ENCODE measurements around the gene MAPK8IP3.

The MAPK8IP3 gene

DNA sequence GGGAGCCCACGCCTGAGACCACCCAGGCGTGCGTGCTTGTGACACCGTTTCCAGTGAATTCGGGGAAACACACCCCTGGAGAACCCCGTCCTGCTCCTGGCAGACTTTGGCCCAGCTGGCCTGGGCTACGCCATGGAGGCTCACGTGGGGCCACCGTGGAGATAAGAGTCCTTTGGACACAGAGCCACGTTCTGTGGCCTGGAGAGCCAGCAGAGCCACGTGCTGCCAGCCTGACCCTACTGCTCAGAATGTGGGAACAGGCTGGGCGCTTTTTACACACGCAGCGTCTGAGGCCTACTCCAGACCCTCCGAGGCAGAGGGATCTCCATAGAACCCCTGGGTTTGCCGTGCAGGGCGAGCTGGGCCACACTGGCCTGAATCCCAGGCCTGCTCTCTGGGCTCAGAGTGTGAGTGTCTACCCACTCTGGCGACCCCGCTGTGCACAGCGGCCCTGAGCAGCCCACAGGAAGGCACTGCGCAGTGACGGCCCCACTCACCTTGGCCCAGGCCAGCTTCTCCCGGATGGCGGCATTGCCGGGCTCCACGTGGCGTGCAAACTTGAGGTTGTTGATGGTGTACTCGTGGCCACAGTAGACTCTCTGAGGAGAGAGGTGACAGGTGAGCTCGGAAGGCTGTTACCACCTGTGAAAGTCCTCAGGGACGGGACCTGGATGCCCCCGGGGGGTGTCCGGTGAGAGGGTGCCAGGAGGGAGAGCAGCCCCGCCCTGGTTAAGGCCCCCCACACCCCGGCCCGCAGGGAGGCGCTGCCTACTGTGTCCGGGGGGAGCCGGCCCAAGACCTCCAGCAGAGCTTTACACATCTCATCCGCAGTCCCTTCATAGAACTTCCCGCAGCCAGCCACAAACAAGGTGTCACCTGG is 110.6 kb downstream of the MAPK8IP3 start:
- no peak for DNase-seq

DNA sequence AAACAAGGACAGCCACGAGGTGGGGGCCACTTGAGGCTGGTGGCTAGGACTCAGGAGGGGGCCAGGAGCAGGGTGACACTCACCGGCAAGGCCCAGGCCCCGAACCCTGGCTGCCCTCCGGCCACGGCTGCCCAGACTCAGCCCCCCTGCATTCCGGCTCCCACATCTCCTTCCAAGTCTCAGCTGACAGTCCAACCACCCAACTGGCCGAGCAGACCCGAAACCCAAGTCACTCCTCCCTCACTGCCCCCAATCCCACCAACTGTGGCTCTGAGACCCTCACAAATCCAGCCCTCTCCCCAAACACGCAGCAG is 111.2 kb downstream of the MAPK8IP3 start:
- Histone ChIP-seq H3K9me3 (no peaks in the 10 kb centered on the region), H3K4me3 (ENCODE audit: low read depth, low read length) (no peak overlapping the region), H3K36me3 (peaks cover 17% of the 10 kb centered on the region), H3K27me3 (no peaks in the 10 kb centered on the region), H3K4me1 (no peaks in the 10 kb centered on the region)
- no peak for DNase-seq
- TF ChIP-seq, protein P1, sequence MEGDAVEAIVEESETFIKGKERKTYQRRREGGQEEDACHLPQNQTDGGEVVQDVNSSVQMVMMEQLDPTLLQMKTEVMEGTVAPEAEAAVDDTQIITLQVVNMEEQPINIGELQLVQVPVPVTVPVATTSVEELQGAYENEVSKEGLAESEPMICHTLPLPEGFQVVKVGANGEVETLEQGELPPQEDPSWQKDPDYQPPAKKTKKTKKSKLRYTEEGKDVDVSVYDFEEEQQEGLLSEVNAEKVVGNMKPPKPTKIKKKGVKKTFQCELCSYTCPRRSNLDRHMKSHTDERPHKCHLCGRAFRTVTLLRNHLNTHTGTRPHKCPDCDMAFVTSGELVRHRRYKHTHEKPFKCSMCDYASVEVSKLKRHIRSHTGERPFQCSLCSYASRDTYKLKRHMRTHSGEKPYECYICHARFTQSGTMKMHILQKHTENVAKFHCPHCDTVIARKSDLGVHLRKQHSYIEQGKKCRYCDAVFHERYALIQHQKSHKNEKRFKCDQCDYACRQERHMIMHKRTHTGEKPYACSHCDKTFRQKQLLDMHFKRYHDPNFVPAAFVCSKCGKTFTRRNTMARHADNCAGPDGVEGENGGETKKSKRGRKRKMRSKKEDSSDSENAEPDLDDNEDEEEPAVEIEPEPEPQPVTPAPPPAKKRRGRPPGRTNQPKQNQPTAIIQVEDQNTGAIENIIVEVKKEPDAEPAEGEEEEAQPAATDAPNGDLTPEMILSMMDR (IDR thresholded peaks at IDR 0.05; ENCODE audit: low read depth, low read length): no peak

More for the DNA sequence above, 110.6 kb downstream of the MAPK8IP3 start:
- TF ChIP-seq, protein P1 (IDR thresholded peaks at IDR 0.05; ENCODE audit: low read depth, low read length): no peak
- Histone ChIP-seq H3K27me3 (no peaks in the 10 kb centered on the region), H3K9me3 (no peaks in the 10 kb centered on the region), H3K4me3 (ENCODE audit: low read depth, low read length) (no peak overlapping the region), H3K36me3 (peaks cover 14% of the 10 kb centered on the region), H3K4me1 (no peaks in the 10 kb centered on the region)

DNA sequence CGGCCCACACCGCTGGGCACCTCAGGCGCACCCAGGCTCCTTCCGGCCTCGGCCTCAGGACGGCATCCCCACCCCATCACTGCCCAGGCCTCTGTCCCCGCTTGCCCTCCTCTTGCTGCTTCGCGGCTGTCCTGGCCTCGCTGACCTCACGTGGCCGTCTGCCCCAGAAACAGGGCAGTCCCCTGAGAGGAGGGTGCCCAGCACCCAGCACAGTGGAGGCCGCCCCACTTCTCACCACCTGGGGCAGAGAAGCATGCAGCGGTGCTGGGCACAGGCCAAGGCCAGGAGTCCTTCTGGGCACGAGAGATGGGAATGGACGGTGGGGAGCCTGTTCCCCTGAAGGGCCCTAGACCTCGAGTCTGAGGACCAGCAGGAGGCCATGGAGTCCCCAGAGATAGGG is 111.7 kb downstream of the MAPK8IP3 start:
- DNase-seq: no peak
- TF ChIP-seq, protein P1 (IDR thresholded peaks at IDR 0.05; ENCODE audit: low read depth, low read length): no peak
- Histone ChIP-seq H3K4me3 (ENCODE audit: low read depth, low read length) (no peak overlapping the region), H3K36me3 (peaks cover 17% of the 10 kb centered on the region), H3K4me1 (no peaks in the 10 kb centered on the region), H3K9me3 (no peaks in the 10 kb centered on the region), H3K27me3 (no peaks in the 10 kb centered on the region)

DNA sequence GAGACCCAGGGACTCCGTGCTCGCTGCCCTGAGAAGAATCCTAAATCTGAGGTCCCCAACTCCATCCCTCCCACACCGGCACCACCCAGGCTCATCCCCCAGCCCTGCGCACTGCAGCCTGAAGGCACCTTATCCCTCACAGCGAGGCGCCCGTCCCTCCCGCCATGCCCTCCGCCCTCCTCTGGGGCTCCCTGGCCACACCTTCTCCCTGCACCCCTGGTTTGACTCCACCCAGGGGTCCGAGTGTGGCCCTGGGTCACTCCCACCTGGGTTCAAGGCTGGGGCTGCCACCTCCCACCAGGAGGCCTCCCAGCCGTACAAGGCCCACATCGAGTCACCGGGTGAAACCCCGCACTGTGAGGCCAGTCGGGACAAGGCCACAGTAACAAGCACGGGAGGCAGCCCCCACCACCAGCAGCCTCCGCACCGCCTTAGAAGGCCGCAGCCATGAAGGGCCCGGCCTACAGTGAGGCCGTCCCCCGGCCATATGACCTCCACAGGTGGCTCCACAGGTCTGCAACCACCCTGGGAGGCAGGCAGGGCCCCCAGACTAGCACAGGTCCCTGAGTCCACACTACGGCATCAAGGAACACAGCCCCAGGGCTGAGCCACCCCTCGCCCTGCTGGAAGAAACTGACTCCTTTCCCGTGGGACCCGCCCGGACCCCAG is 112.3 kb downstream of the MAPK8IP3 start:
- H3K4me3 ChIP-seq (ENCODE audit: low read depth, low read length): no peak overlapping the region
- peaks cover 17% of the 10 kb centered on the region for H3K36me3 ChIP-seq
- DNase-seq: no peak
- H3K4me1 ChIP-seq: no peaks in the 10 kb centered on the region
- no peaks in the 10 kb centered on the region for H3K27me3 ChIP-seq
- H3K9me3 ChIP-seq: no peaks in the 10 kb centered on the region
- TF ChIP-seq, protein P1 (IDR thresholded peaks at IDR 0.05; ENCODE audit: low read depth, low read length): no peak

DNA sequence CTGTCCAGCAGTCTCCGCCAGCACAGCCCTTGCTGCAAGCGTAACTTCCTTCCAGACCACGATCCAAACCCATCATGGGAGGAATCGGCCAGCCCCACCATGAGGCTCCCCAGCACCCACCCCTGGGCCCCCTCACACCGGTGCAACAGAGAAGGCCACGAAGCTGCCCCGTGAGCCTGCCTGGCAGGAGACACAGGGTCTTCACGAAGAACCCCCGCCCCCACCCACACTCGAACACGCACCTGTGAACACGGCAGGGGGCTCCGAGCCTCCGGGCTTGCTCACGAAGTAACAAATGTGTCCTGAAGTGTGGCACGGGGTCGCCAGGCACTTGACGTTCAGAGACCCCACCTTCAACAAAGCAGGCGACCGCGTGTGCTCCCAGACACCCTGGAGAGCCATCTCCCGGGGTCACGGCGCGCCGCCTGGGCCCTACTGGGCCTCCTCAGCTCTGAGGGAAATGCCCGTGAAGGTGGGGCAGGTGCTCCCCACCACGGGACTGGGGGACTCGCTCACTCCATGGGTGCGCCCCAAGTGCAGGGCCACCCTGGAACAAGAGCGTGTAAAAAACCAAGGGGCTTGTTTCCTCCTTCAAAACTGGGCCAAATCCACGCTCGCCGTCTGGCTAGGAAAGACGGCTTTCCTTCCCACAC is 113.0 kb downstream of the MAPK8IP3 start:
- no peaks in the 10 kb centered on the region for H3K9me3 ChIP-seq
- H3K4me3 ChIP-seq (ENCODE audit: low read depth, low read length): no peak overlapping the region
- DNase-seq: no peak
- no peaks in the 10 kb centered on the region for H3K4me1 ChIP-seq
- peaks cover 17% of the 10 kb centered on the region for H3K36me3 ChIP-seq
- no peaks in the 10 kb centered on the region for H3K27me3 ChIP-seq
- TF ChIP-seq, protein P1 (IDR thresholded peaks at IDR 0.05; ENCODE audit: low read depth, low read length): no peak
